ENCODE data around the gene LMNTD2.

DNA sequence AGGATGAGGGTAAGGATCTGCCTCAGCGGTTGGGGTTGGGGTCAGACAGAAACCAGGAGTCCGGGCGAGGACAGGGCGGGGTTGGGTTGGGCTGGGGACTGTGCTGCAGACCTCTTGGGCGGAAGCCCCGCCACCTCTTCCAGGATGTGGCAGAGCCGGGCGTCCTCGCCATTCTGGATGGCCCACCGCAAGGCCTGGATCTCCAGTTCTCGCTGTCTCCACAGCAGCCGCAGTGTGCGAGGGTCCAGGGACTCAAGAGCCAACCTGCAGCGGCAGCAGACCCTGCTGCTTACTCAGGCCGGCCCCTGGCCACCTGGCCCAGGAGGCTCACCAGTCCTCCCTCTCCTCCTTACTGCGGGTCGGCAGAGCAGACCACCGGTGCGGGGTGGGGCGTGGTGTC is 2.0 kb downstream of the LMNTD2 start:
- TF ChIP-seq, protein P1, sequence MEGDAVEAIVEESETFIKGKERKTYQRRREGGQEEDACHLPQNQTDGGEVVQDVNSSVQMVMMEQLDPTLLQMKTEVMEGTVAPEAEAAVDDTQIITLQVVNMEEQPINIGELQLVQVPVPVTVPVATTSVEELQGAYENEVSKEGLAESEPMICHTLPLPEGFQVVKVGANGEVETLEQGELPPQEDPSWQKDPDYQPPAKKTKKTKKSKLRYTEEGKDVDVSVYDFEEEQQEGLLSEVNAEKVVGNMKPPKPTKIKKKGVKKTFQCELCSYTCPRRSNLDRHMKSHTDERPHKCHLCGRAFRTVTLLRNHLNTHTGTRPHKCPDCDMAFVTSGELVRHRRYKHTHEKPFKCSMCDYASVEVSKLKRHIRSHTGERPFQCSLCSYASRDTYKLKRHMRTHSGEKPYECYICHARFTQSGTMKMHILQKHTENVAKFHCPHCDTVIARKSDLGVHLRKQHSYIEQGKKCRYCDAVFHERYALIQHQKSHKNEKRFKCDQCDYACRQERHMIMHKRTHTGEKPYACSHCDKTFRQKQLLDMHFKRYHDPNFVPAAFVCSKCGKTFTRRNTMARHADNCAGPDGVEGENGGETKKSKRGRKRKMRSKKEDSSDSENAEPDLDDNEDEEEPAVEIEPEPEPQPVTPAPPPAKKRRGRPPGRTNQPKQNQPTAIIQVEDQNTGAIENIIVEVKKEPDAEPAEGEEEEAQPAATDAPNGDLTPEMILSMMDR (IDR thresholded peaks at IDR 0.05; ENCODE audit: poor library complexity, severe bottlenecking), result no peak
- TF ChIP-seq EZH2 (IDR thresholded peaks at IDR 0.05; ENCODE audit: borderline replicate concordance, insufficient read depth, low read length, poor library complexity, severe bottlenecking) (no peak), EP300 (conservative IDR thresholded peaks at IDR 0.05; ENCODE audit: poor library complexity, severe bottlenecking) (no peak), POLR2AphosphoS5 (IDR thresholded peaks at IDR 0.05) (no peak), TAF1 (IDR thresholded peaks at IDR 0.05; ENCODE audit: low read depth) (no peak), RAD21 (conservative IDR thresholded peaks at IDR 0.05) (no peak)
- TF ChIP-seq, protein P2, sequence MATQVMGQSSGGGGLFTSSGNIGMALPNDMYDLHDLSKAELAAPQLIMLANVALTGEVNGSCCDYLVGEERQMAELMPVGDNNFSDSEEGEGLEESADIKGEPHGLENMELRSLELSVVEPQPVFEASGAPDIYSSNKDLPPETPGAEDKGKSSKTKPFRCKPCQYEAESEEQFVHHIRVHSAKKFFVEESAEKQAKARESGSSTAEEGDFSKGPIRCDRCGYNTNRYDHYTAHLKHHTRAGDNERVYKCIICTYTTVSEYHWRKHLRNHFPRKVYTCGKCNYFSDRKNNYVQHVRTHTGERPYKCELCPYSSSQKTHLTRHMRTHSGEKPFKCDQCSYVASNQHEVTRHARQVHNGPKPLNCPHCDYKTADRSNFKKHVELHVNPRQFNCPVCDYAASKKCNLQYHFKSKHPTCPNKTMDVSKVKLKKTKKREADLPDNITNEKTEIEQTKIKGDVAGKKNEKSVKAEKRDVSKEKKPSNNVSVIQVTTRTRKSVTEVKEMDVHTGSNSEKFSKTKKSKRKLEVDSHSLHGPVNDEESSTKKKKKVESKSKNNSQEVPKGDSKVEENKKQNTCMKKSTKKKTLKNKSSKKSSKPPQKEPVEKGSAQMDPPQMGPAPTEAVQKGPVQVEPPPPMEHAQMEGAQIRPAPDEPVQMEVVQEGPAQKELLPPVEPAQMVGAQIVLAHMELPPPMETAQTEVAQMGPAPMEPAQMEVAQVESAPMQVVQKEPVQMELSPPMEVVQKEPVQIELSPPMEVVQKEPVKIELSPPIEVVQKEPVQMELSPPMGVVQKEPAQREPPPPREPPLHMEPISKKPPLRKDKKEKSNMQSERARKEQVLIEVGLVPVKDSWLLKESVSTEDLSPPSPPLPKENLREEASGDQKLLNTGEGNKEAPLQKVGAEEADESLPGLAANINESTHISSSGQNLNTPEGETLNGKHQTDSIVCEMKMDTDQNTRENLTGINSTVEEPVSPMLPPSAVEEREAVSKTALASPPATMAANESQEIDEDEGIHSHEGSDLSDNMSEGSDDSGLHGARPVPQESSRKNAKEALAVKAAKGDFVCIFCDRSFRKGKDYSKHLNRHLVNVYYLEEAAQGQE (IDR thresholded peaks at IDR 0.05; ENCODE audit: borderline replicate concordance), result no peak
